ENCODE data around the gene CS.
"Not testable (repeated sequence)": the region's sequence is repeated elsewhere in the genome, so short reads cannot be mapped to it uniquely, and the experiment has no call there.

The CS gene

DNA sequence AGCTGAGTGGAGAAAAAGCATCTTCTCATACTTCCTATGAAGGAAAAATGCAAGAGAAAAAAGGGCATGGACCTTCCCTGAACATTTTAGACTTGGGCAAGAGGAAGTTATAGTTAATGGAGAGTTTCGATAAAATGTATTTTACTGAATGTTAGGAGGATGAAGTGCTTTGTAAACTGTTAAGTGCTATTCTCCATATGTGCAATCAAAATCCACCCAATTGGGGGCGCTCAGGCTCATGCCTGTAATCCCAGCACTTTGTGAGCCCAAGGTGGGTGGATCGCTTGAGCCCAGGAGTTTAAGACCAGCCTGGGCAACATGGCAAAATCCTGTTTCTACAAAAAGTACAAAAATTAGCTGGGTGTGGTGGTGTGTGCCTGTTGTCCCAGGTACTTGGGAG lies 17.5 kb upstream of the CS start:
- no peak for DNase-seq

DNA sequence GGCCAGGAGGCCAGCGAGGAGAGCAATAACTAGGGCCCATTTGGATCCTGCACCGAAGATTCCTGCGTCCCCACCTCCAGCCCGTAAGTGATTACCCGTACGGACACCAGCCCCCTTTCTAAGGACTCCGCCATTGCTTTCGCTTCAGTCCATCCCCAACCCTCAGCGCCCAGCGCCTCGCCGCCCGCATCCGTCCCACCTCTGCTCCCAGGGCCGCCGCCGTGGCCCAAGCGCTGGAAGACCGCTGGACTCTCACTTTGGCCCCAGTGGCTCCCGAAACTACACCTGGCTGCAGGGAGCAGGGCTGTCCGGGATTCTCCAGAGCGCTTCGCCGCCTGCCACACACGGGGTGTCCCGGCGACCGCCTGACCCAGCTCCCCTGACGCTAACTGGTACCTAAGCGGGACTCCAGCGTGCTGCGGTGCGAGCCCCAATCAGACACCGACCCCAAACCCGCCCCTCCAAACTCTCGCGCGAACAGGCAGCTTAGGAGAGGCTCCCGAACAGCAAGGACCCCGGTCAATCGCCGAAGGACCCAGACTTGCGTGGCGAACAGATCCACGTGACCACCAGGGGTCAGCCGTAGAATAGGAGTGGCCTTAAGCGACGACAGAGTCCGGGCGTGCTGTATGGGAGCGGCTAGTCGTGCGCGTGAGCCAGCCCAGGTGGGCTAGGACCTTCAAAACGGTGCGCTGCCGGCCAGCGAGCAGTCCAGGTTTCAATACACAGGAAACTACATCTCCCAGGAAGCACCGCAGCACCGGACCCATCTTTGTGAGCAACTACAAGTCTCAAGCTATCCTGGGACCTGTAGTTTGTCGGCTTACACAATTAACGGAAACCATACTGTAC lies 15.7 kb upstream of the CS start, which contains the start of gene CNPY2:
TSS of gene CNPY2 (minus strand) at position 367 of the 852 bp plus-strand sequence. CDS start 771 bp downstream, outside the sequence.
- DNase-seq, result peak; percentile 95

DNA sequence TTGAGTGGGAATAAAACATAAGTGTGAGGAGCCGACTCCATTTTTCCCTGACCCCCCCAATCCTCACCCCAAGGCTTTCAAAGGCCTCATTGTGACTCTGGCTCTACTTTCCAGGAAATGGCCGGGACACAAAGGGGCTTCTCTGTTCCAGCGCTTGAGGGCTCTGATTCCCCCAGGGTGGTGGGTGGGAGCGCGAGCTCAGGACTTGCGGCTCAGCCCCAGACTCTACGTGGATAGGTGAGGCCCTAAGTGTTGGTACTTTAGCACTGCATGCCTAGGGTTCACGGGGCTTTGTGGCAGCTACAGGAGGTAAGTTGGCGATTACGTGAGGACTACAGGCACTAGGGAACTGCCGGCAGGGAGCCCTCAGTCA lies 15.1 kb upstream of the CS start:
- no peak for DNase-seq

DNA sequence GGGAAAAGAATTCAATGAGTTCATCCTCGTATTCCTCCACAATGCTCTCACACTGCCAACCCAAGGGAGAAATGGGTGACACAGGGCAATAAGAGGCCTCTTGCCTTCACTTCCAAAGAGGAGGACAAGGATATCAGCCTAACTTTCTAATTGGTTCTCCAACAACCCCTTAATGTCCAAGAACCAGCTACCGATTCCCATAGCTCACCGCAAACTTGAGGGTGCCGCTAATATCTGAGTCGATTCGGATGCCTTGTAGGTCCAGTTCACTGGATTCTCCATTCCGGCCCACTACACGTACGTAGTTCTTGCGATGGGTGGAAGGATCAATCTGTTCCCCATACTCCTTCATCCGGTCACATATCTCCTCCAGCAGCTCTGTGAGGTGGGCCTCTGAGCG lies 10.9 kb upstream of the CS start:
- DNase-seq, result no peak

DNA sequence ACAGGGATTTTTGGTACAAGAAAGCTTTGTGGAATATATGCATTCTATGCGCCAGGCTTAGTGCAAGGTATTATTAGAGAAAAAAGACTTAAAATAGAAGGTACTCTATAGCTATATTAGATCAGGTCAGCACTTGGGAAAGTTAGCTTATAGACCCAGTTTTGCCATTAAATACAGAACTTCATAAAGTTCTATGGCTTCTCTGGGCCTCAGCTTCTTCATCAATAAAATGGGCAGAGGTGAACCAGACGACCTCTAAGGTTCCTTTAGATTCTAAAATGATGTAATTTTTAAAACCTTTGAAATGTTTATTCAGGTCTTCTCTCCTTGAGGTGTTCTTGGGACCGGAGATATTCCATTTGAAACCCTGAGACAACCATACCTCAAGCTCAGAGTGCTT lies 8.6 kb upstream of the CS start:
- no peak for DNase-seq

DNA sequence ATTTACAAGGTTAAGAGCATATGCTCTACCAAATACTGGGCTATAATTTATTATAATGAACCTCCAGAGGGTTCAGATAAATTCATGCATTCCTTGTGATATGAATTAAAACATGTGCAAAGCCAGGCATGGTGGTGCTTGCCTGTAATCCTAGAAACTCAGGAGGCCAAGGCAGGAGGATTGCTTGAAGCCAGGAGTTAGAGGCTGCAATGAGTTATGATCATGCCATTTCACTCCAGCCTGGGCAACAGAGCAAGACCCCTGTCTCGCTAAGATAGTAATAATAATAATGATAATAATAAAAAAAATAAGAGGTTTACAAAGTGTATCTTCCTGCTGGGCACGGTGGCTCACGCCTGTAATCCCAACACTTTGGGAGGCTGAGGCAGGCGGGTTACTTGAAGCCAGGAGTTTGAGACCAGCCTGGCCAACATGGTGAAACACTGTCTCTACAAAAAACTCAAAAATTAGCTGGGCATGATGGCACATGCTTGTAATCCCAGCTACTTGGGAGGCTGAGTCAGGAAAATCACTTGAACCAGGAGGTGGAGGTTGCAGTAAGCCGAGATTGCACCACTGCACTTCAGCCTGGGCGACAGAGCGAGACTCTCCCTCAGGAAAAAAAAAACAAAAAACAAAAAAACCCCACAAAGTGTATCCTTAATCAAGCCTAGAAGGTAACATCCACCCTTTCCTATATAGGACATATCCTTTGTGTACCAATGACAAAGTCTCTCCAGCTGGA lies 7.3 kb upstream of the CS start:
- DNase-seq, result no peak

DNA sequence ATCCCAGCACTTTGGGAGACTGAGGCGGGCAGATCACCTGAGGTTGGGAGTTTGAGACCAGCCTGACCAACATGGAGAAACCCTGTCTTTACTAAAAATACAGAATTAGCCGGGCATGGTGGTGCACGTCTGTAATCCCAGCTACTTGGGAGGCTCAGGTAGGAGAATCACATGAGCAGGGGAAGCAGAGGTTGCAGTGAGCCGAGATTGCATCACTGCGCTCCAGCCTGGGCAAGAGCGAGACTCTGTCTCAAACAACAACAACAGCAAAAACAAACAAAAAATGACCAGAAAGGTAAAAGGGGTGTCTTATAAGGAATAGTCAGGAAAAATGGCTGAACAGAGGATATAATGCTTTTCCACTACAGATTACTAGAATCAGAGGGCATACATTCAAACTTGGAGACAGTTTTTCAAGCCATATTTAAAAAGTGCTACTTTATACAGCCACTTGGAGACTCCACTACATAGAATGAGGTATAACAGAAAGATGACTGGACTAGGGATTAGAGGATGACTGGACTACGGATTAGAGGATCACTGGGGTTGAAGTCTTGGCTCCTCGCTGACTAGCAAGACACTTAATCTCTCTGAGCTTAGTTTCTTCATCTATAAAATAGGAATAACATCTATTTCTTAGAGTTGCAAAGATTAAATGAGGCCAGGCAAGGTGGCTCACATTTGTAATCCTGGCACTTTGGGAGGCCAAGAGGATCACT lies 4.9 kb upstream of the CS start:
- no peak for DNase-seq

DNA sequence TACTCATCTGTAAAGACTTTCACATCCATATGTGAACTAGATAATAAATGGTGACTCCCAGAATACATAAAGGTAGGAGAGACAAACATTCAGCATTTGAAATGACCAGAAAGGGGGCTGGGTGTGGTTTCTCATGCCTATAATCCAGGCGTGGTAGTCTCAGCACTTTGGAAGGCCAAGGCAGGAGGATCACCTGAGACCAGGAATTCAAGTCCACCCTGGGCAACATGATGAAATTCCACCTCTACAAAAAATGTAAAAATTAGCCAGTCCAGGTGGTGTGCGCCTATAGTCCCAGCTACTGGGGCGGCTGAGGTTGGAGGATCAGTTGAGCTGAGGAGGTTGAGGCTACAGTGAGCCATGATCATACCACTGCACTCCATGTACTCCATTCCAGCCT lies 4.1 kb upstream of the CS start:
- no peak for DNase-seq

DNA sequence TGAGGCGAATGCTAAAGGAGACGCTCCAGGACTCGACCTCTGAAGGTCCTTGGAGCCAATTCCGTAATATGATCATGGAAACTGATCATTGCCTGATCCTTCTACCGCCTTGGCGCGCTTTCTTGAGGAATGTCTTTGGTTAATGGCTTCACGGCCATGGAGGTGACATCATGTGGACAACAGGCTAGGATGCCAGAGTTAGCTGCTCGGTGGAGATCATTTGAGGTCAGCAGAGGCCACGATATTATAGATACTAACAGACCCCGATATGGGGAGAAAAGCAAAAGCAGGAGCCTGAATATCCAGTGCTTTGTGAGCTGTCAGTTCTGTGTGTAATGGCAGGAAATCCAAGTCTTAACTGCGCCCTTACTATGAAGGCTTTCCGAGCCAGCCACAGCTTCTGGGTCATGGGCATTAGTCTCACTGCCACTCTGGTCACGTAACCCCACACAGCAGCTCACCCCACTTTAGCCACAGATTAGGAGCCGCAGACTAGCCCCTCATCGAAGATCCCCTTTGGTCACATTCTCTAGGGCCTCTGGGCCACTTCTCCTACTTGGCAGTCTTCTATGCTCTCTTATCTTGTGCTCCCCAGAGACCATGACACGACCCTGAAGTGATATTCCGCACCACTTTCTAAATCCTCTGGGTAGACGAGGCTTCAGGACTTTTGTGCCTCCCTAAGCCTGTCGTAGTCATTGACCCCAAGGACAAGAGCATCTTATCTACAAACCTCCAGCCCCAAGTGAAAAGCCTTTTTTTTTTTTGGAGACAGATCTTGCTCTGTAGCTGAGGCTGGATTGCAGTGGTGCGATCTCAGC lies 724 bp upstream of the CS start:
- DNase-seq, result no peak

DNA sequence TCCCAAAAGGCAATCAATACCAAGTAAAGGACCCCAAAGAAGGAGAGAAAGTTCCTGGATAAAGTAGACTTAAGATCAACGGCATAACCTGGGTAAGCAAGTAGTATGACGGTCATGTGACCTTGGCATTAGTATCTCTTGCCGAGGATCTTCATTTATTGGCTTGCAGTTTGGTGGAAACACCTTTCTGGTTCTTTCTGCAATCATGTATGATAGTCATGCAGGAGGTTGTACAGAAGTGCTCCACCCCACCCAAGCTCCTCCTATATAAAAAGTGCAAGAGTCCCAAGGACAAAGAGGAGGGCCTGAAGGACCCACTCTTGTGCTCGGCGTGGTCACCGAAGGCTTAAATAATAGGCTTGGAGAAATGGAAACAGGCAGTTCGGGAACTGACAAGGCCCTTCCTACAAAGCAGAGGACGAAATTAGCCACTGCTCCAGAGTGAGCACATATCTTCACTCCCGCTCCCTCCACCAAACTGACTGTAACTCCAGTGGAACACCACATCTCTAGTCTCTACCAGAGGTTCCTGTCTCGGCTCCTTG lies 750 bp downstream of the CS start:
- DNase-seq, result no peak

DNA sequence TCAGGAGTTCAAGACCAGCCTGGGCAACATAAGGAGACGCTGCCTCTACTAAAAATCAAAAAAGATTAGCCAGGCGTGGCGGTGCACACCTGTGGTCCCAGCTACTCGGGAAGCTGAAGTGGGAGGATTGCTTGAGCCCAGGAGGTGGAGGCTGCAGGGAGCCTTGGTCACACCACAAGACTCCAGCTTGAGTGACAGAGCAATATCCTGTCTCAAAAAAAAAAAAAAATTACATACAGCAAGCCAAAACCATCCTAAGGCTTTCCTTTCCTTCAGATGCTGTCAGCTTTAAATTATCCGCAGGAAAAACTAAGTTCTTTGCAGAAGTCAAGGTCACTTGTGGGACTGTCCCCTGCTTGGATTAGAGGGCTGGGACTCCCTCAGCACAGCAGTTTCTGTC lies 1.3 kb downstream of the CS start:
- DNase-seq, result no peak

DNA sequence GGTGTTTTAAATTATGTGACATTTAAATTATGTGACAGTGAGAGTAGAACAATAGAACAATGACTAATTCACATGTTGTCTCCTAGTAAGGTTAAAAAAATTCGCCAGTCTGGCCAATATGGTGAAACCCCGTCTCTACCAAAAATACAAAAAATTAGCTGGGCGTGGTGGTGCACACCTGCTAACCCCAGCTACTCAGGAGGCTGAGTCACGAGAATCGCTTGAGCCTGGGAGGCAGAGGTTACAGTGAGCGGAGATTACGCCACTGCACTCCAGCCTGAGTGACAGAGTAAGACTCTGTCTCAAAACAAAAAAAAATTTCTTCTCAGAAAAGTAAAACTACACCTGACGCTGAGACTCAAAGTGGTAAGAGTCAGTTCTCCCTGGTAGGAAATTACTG lies 2.7 kb downstream of the CS start:
- no peak for DNase-seq

DNA sequence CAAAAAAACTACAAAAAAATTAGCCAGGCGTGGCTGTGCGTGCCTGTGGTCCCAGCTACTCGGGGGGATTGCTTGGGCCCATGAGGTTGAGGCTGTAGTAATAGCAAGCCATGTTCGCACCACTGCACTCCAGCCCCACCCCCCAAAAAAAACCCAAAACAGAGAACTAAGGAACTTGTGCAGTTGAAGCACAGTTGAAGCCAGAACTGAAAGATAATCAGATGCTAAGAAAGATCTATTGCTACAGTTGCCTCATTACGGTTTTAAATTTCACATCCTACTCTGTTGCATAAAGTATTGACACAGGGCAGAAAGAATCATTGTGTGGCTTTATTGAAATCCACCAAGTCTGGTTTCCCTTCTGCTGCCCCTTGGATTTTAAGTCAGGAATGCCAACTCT lies 3.8 kb downstream of the CS start:
- DNase-seq, result no peak

DNA sequence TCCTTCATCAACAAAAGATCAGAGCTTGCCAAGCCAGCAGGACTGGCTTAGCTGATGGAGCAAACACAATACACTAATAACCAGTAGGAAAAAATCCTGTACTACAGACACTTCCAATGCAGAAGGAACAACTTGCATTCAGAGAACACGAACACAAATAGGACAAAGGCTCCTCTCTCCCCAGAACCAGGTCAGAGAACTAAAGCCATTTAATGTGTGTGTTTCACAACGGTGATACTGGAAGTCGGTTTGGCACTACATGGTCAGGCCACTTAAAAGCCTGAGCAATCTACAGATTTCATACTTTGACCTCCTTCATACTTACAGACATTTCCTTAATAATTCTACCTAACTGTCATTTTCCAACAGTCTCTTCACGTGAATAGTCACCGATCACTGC lies 6.3 kb downstream of the CS start:
- DNase-seq, result no peak

DNA sequence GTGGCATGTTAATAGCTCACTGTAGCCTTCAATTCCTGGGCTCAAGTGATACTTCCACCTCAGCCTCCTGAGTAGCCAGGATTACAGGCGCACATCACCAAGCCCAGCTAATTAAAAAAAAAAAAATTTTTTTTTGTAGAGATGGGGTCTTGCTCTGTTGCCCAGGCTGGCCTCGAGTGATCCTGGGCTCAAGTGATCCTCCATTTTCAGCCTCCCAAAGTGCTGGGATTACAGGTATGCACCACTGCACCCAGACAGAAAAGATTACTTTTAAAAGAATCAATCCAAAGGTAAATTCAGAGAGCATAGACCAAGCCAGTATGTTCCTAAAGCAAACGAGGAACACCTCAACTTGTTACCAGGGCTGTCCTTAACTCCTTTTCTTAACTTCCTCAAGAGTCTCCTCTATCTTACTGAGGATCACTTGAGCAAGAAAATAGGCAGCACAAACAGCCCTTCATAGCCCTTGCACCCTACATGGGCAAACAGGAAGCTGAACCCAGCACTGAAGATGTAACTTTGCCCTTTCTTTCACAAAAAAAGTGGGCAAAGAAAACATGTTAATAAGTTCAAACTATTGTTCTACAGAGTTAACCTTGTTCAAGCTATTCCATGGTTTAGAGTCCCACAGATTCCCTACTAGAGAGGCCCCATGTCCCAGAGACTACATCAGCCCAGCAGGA lies 11.3 kb downstream of the CS start:
- DNase-seq, result no peak

DNA sequence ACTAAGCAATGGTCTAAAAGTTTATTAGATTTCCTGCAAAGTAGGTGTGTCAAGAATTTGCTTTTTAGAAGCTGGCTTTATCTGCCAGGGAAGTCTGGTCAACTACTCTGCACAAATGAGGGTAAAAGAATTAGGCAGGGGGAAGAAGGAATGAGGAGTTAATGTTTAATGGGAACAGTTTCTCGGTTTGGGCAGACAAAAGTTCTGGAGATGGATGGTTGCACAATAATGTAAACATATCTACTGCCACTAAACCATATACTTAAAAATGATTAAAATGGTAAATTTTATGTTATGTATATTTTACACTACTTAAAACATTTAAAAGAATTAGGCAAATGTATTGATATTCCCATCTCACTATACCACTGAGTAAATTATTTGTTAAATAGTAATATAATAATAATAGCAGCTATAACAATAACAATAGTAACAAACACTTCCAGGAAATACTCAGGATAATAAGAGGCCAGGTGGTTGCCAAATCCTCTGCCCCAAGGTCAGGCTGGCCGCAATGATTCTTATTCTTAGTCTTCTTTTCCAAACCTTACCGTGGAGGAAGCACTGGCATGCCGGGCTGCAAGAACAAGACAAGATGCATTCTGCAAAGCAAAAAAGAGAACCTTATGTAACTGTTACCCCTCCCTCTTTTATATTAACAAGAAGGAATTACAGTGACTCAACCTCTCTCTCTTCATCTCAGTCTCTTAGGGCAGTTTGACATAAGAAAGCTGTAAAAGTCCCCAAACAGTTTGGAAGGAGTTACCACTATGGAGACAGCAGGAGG lies 13.9 kb downstream of the CS start:
- DNase-seq, result no peak

DNA sequence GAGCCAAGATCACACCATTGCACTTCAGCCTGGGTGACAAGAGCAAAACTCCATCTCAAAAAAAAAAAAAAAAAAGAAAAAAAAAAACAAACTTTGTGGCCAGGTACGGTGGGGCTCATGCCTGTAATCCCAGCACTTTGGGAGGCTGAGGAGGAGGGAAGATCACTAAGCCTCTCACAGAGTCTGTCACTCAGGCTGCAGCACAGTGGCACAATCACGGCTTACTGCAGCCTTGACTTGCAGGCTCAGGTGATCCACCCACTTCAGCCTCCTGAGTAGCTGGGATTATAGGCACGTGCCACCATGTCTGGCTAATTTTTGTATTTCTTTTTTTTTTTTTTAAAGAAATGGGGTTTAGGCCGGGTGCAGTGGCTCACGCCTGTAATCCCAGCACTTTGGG lies 15.9 kb downstream of the CS start:
- not testable (repeated sequence) for DNase-seq

DNA sequence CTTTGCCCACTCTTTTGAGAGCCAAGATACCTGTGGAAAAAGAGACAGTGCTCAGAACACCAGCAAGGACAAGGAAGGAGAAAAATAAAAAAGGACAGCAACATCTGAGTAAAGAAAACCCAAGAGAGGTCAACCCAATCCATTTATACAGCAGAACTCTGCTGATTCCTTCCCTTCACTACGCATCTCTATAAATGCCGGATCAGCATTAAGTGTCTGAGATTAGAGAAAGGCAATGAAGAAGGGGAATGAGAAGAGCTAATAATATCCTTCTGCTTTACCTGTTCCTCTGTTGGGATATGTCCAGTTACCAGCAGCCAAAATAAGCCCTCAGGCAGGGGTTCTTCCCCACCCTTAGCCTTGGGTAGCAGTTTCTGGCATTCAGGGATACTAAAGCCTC lies 17.6 kb downstream of the CS start:
- DNase-seq, result no peak

DNA sequence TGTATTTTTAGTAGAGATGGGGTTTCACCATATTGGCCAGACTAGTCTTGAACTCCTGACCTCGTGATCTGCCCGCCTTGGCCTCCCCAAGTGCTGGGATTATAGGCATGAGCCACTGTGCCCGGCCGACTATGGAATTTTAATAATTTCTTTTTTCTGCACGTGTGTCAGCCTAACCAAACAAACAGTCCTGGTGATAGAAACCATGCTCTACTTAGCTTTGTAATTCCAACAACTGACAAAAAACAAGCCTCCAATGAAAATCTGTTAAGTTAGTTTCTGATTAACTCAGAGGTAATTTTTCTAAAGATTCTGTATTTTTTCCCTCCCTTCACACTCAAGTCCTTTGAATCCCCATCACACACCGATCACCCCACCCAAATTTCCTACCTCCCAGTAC lies 18.1 kb downstream of the CS start:
- DNase-seq, result no peak

DNA sequence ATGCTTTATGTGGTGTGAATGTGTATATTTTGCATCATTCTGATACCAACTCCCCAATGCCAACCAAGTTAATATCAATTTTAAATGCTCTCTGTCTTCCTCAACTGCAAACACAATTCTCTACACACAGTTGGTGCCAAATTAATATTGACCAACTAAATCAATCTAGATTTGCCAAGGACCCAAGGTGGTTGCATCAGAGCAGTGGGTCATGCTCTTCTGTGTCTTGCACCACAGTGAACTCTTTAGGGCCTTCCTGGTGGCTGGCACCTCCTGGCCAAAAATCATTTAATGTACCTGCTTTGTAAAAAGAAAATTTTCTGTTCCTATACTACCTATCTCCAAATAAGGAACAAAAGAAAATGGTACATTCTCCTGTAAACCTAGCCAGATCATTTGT lies 19.3 kb downstream of the CS start:
- no peak for DNase-seq

DNA sequence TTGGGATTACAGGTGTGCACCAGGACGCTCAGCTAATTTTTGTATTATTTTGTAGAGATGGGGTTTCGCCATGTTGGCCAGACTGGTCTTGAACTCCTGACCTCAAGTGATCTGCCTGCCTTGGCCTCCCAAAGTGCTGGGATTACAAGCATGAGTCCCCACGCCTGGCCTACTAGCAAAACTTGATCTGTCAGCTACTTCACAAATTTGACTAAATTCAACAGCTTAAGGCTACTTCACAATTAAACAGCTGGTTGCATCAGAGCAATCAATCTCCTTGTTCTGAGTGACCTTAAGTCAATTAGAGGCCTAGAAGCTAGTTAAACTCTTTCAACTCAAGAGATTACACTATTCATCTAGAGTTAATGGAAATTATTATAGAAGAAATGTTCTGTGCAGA lies 21.2 kb downstream of the CS start:
- DNase-seq, result no peak
